ENCODE data around the gene REM2.

DNA sequence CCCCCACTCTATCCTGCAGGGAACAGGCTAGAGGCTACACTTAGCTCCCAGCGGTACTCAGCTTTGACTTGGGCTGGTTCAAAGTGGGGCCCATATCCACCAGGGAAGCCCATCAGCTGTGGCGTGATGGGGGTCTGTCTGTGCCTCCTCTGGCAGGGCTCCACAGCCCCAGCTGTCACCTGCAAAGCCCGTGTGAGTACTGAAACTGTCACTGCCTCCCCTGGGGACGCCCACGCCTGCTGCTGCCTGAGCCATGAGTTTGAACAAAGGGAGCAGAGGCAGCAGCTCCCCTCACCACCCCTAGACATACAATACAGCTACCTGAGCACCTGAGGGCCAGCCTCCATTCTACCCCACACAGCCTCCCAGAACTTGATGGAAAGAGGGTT lies 5.0 kb downstream of the REM2 start:
- TF ChIP-seq ELF4 (IDR thresholded peaks at IDR 0.05) = no peak
- TF ChIP-seq BHLHE40 (IDR thresholded peaks at IDR 0.05; ENCODE audit: borderline replicate concordance) = no peak
- TF ChIP-seq ARNT (IDR thresholded peaks at IDR 0.05) = no peak
- no peak for TF ChIP-seq SUZ12 (IDR thresholded peaks at IDR 0.05)
- TF ChIP-seq ZNF384 (IDR thresholded peaks at IDR 0.05) = no peak
- no peak for TF ChIP-seq FOXM1 (IDR thresholded peaks at IDR 0.05; ENCODE audit: borderline replicate concordance)
- no peak for TF ChIP-seq TARDBP (IDR thresholded peaks at IDR 0.05)
- no peak for TF ChIP-seq NFRKB (IDR thresholded peaks at IDR 0.05)
- no peak for TF ChIP-seq FOXK2 (IDR thresholded peaks at IDR 0.05)
